ENCODE measurements around the gene RGS10. TPM values are rescaled to one million over a fixed set of nuclear protein-coding genes. Genes with fewer than 3 reads are reported as not detected.

The RGS10 gene
- polyA plus RNA-seq, 3 donors: 57.1 to 87.2 (median 75.8) TPM

DNA sequence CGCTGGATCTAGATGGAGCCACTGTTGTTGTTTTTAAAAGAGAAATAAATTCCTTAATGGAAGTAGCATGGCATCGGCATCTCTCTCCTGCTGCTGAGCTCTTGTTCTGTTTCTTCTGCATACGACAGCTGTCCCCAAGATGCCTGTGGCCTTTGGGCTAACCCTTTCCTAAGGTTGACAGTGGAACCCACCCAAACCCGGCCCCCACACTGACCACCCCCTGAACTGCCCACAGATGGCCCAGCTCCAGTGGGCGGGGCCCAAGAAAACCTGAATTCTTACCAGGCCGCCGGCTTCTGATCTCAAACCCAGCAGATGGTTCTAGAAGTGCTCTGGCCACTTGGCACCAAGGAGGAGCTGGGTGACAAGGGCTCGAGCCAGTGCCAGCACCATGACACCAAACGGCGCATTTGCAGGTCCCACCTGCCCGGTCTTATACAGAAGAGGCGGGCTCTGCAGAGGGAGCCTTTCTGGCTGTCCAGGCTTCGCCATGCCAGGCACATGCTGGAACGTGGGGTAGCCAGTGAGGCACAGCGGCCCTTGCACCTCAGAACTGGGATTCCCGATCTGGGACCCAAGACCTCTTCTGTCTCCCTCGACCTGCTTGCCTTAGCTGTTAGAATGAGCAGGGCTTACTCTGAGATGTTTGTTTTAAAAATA, 82.7 kb downstream of the RGS10 start:
- Histone ChIP-seq H3K4me3 (replicated peaks in 1 of 3; ENCODE audit: low read depth in 2 of 3, low read length in 3 of 3) (no peak overlapping the region), H3K79me2 (ENCODE audit: insufficient read depth, low read length) (no peaks in the 10 kb centered on the region), H3K4me1 (ENCODE audit: control insufficient read depth in 1 of 2, insufficient read depth in 2 of 2, low read length in 2 of 2) (no peaks in the 10 kb centered on the region), H3K27ac (ENCODE audit: low read depth in 1 of 2, low read length in 2 of 2) (no peak overlapping the region), H3K27me3 (ENCODE audit: control insufficient read depth in 2 of 2, insufficient read depth in 2 of 2, low read length in 2 of 2) (no peaks in the 10 kb centered on the region), H2AFZ (ENCODE audit: insufficient read depth, low read depth, low read length, poor library complexity, severe bottlenecking) (no peak overlapping the region), H4K20me1 (ENCODE audit: insufficient read depth, low read length) (no peaks in the 10 kb centered on the region), H3K9me3 (replicated peaks in 1 of 2; ENCODE audit: control insufficient read depth in 1 of 2, insufficient read depth in 1 of 2, low read length in 2 of 2) (peaks cover 0 to 12% of the 10 kb centered on the region in 2 donors), H3K4me2 (replicated peaks; ENCODE audit: extremely low read depth, low read length, poor library complexity, severe bottlenecking) (no peak overlapping the region), H3K9ac (ENCODE audit: insufficient read depth, low read length, poor library complexity, severe bottlenecking) (no peak overlapping the region), H3K36me3 (replicated peaks in 1 of 2; ENCODE audit: control insufficient read depth in 1 of 2, insufficient read depth in 2 of 2, low read length in 2 of 2) (peaks cover 0 to 3% of the 10 kb centered on the region in 2 donors)
- Mint-ChIP-seq H3K27me3 (ENCODE audit: low read depth in 3 of 3) (peaks cover 4 to 6% (median 5%) of the 10 kb centered on the region in 3 donors), H3K9me3 (peaks cover 8 to 14% (median 13%) of the 10 kb centered on the region in 7 donors), H3K4me3 (no peak overlapping the region), H3K36me3 (peaks cover 0 to 9% of the 10 kb centered on the region in 2 donors), H3K4me1 (no peaks in the 10 kb centered on the region), H3K27ac (no peak overlapping the region)
- DNase-seq: no peak
- intact Hi-C loops (cut with micrococcal nuclease): no loop called here
- TF ChIP-seq CTCF (IDR thresholded peaks at IDR 0.05): no peak
- WGBS (ENCODE audit: insufficient coverage): 90% methylated on average over 13 of the region's 17 CpGs

- Mint-ChIP-seq H3K9me3 (peaks cover 3 to 9% (median 7%) of the 10 kb centered on the region in 7 donors), H3K4me1 (no peaks in the 10 kb centered on the region), H3K4me3 (no peak overlapping the region), H3K36me3 (peaks cover 7 to 18% of the 10 kb centered on the region in 2 donors), H3K27me3 (ENCODE audit: low read depth in 3 of 3) (peaks cover 1 to 6% (median 2%) of the 10 kb centered on the region in 3 donors), H3K27ac (peak overlapping the region in 1 of 7 donors; percentile 60)
- DNase-seq: no peak
- TF ChIP-seq CTCF (IDR thresholded peaks at IDR 0.05): no peak
- 98% methylated on average over 26 of the region's 28 CpGs for WGBS (ENCODE audit: insufficient coverage)
- Histone ChIP-seq H3K4me1 (ENCODE audit: control insufficient read depth in 1 of 2, insufficient read depth in 2 of 2, low read length in 2 of 2) (no peaks in the 10 kb centered on the region), H2AFZ (ENCODE audit: insufficient read depth, low read depth, low read length, poor library complexity, severe bottlenecking) (no peak overlapping the region), H3K9me3 (replicated peaks in 1 of 2; ENCODE audit: control insufficient read depth in 1 of 2, insufficient read depth in 1 of 2, low read length in 2 of 2) (peaks cover 0 to 7% of the 10 kb centered on the region in 2 donors), H4K20me1 (ENCODE audit: insufficient read depth, low read length) (no peaks in the 10 kb centered on the region), H3K27me3 (ENCODE audit: control insufficient read depth in 2 of 2, insufficient read depth in 2 of 2, low read length in 2 of 2) (no peaks in the 10 kb centered on the region), H3K27ac (ENCODE audit: low read depth in 1 of 2, low read length in 2 of 2) (no peak overlapping the region), H3K36me3 (replicated peaks in 1 of 2; ENCODE audit: control insufficient read depth in 1 of 2, insufficient read depth in 2 of 2, low read length in 2 of 2) (peaks cover 3 to 4% of the 10 kb centered on the region in 2 donors), H3K79me2 (ENCODE audit: insufficient read depth, low read length) (no peaks in the 10 kb centered on the region), H3K4me3 (replicated peaks in 1 of 3; ENCODE audit: low read depth in 2 of 3, low read length in 3 of 3) (no peak overlapping the region), H3K4me2 (replicated peaks; ENCODE audit: extremely low read depth, low read length, poor library complexity, severe bottlenecking) (no peak overlapping the region), H3K9ac (ENCODE audit: insufficient read depth, low read length, poor library complexity, severe bottlenecking) (no peak overlapping the region)
- intact Hi-C loops (cut with micrococcal nuclease): no loop called here
Measured at GRCh38 chr10:119457966-119458766, 84.4 kb downstream of the RGS10 start.
